Body of pancreas (tissue), 4 donors: Measurements from ENCODE around the gene TFPI. TPM values are rescaled to one million over a fixed set of nuclear protein-coding genes. Genes with fewer than 3 reads are reported as not detected.

Experiments
- ATAC-seq: fragments of 150-250 bp; one replicate; pipeline ENCODE4 v1.9.1; 2016
- DNase-seq, 4 donors: peaks; one replicate each; pipeline ENCODE4 v3.0.0-alpha.2; 2019
- H3K27ac ChIP-seq, 4 donors: fragments of 200-600 bp; sonication (generic); 1 replicate in 3 of 4; 2 replicates in 1 of 4; pipeline versions ENCODE4 v1.5.1 to v1.6.1; 2016 to 2019; ENCODE audit warnings: mild to moderate bottlenecking in 1 of 4, mixed read lengths in 1 of 4, moderate library complexity in 1 of 4
- H3K27me3 ChIP-seq, 2 donors: fragments of 200-600 bp; sonication (generic); one replicate each; pipeline ENCODE4 v1.6.0; 2016; ENCODE audit warnings: mild to moderate bottlenecking in 1 of 2
- H3K36me3 ChIP-seq, 2 donors: fragments of 200-600 bp; sonication (generic); replicated peaks in 1 of 2; 2 replicates each; pipeline ENCODE4 v1.5.1; 2016; ENCODE audit warnings: low read depth in 2 of 2; ENCODE audit not compliant: insufficient read depth in 1 of 2
- H3K4me1 ChIP-seq: fragments of 200-600 bp; sonication (generic); one replicate; pipeline ENCODE4 v1.6.0; 2016
- H3K4me3 ChIP-seq, 2 donors: fragments of 200-600 bp; sonication (generic); 1 replicate in 1 of 2; 2 replicates in 1 of 2; pipeline ENCODE4 v1.5.1; 2016 to 2019
- H3K9me3 ChIP-seq, 3 donors: fragments of 200-600 bp; sonication (generic); 1 replicate in 2 of 3; 2 replicates in 1 of 3; pipeline ENCODE4 v1.5.1; 2016
- CTCF ChIP-seq, 7 experiments: fragments of 450-650 bp in 4 of 7; fragments of 200-600 bp in 3 of 7; sonication (generic) in 3 of 7; IDR thresholded peaks; one replicate each; pipeline ENCODE4 v1.5.1; 2016 to 2019; ENCODE audit warnings: antibody characterized with exemption in 7 of 7
- POLR2A ChIP-seq, 3 donors: fragments of 450-650 bp; IDR thresholded peaks; one replicate each; pipeline ENCODE4 v1.6.1; 2016; ENCODE audit warnings: antibody characterized with exemption in 3 of 3, mild to moderate bottlenecking in 2 of 3
- WGBS, 2 donors: methylation state at CpG; one replicate each; pipeline ENCODE4 v1.1.5; 2017; 5-methylcytosine and 5-hydroxymethylcytosine counted together
- intact Hi-C: fragments of 100-400 bp; cut with DNase I; formaldehyde crosslinking; loops from one replicate; pipeline ENCODE4 v1.15.1; 2023
- total RNA-seq, 2 donors: library from RNA; depleted of rRNA; stranded (reverse); fragments of >200 nt; gene quantifications; one replicate each; pipeline ENCODE4 v1.1.0, GENCODE V29; 2016

The TFPI gene
- total RNA-seq, 2 donors from 2014 or later = 21.1 to 54.2 TPM

- Histone ChIP-seq H3K9me3 (no peaks in the 10 kb centered on the region), H3K36me3 (no peaks in the 10 kb centered on the region), H3K27ac (no peak overlapping the region), H3K27me3 (no peaks in the 10 kb centered on the region), H3K4me3 (no peak overlapping the region), H3K4me1 (no peaks in the 10 kb centered on the region)
- DNase-seq = no peak
- no peak for TF ChIP-seq CTCF (IDR thresholded peaks at IDR 0.05)
- no peak for TF ChIP-seq POLR2A (IDR thresholded peaks at IDR 0.05)
- intact Hi-C loops = no loop called here
- WGBS, 2 donors = 59 to 67% methylated on average over 3 of the region's 3 CpGs
- ATAC-seq = no peak
Observed at GRCh38 chr2:187505065-187505672, 49.1 kb downstream of the TFPI start.

- ATAC-seq (no peak), DNase-seq (no peak)
- WGBS, 2 donors = 22 to 35% methylated on average over 6 of the region's 6 CpGs
- intact Hi-C loops = no loop called here
- Histone ChIP-seq H3K27me3 (no peaks in the 10 kb centered on the region), H3K4me3 (no peak overlapping the region), H3K27ac (no peak overlapping the region), H3K4me1 (no peaks in the 10 kb centered on the region), H3K9me3 (no peaks in the 10 kb centered on the region), H3K36me3 (no peaks in the 10 kb centered on the region)
- TF ChIP-seq POLR2A (IDR thresholded peaks at IDR 0.05) = no peak
- no peak for TF ChIP-seq CTCF (IDR thresholded peaks at IDR 0.05)
Observed at GRCh38 chr2:187504312-187504921, 49.8 kb downstream of the TFPI start.

GRCh38 chr2:187503700-187504099 is 50.5 kb downstream of the TFPI start:
- intact Hi-C loops = no loop called here
- Histone ChIP-seq H3K4me3 (no peak overlapping the region), H3K27me3 (no peaks in the 10 kb centered on the region), H3K9me3 (no peaks in the 10 kb centered on the region), H3K4me1 (no peaks in the 10 kb centered on the region), H3K36me3 (no peaks in the 10 kb centered on the region), H3K27ac (no peak overlapping the region)
- no peak for DNase-seq
- TF ChIP-seq POLR2A (IDR thresholded peaks at IDR 0.05) (no peak), CTCF (IDR thresholded peaks at IDR 0.05) (no peak)
- ATAC-seq = no peak
- 54 to 61% methylated on average over 2 of the region's 2 CpGs for WGBS, 2 donors

- intact Hi-C loops = no loop called here
Observed at GRCh38 chr2:187502467-187502866, 51.8 kb downstream of the TFPI start.

More at GRCh38 chr2:187502467-187502866, 51.8 kb downstream of the TFPI start:
- ATAC-seq (no peak), DNase-seq (no peak)
- Histone ChIP-seq H3K4me1 (no peaks in the 10 kb centered on the region), H3K4me3 (no peak overlapping the region), H3K9me3 (no peaks in the 10 kb centered on the region), H3K36me3 (no peaks in the 10 kb centered on the region), H3K27ac (no peak overlapping the region), H3K27me3 (no peaks in the 10 kb centered on the region)
- WGBS, 2 donors = 80 to 87% methylated on average over 2 of the region's 2 CpGs
- TF ChIP-seq POLR2A (IDR thresholded peaks at IDR 0.05) (no peak), CTCF (IDR thresholded peaks at IDR 0.05) (no peak)
